Erythroblast (primary cell): ENCODE measurements around the gene THBS4.

Source experiments
- GATA1 ChIP-seq: IDR thresholded peaks from 2 replicates; pipeline ENCODE4 v1.6.1; 2011; ENCODE audit warnings: low read depth, mild to moderate bottlenecking, control low read depth, low read length, moderate library complexity
- POLR2A ChIP-seq: IDR thresholded peaks from 2 replicates; pipeline ENCODE4 v1.6.1; 2011; ENCODE audit warnings: mild to moderate bottlenecking, low read length

- TF ChIP-seq POLR2A = no peak
- no peak for TF ChIP-seq GATA1
Measured at GRCh38 chr5:80082281-80082680, 47.1 kb downstream of the THBS4 start.
